Peyer's patch (tissue), 4 donors: ENCODE data around the gene SFRP5.

ENCODE experiments used
- POLR2A ChIP-seq, 2 donors: fragments of 450-650 bp; IDR thresholded peaks; one replicate each; pipeline ENCODE4 v1.5.1; 2017; ENCODE audit warnings: antibody characterized with exemption in 2 of 2, mild to moderate bottlenecking in 2 of 2, moderate library complexity in 2 of 2
- TF ChIP-seq, protein P1 (sequence below), 6 experiments: fragments of 450-650 bp in 4 of 6; fragments of 200-600 bp in 2 of 6; sonication (generic) in 1 of 6; IDR thresholded peaks; one replicate each; pipeline ENCODE4 v1.5.1; 2017 to 2019; ENCODE audit warnings: antibody characterized with exemption in 6 of 6, mild to moderate bottlenecking in 3 of 6, moderate library complexity in 1 of 6

DNA sequence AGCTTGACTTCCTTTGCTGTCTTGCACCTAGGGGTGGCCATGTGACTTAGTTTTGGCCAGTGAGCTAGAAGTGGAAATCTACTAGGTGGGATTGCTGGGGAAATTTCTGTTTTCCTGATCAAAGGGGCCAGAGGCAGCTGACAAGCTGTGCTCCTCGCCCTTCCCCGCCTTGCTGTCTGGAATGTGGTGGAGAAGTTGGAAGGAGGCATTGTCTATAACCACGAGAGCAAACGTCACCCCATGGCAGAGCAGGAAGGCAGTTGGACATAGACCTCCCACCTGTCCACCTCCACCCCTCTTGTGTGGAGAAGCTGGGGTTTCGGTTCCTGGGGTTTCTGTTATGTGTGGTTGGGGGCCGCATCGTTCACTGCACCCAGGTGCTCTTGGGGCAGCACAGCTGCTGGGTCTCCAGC lies 7.3 kb downstream of the SFRP5 start:
- TF ChIP-seq, protein P1, sequence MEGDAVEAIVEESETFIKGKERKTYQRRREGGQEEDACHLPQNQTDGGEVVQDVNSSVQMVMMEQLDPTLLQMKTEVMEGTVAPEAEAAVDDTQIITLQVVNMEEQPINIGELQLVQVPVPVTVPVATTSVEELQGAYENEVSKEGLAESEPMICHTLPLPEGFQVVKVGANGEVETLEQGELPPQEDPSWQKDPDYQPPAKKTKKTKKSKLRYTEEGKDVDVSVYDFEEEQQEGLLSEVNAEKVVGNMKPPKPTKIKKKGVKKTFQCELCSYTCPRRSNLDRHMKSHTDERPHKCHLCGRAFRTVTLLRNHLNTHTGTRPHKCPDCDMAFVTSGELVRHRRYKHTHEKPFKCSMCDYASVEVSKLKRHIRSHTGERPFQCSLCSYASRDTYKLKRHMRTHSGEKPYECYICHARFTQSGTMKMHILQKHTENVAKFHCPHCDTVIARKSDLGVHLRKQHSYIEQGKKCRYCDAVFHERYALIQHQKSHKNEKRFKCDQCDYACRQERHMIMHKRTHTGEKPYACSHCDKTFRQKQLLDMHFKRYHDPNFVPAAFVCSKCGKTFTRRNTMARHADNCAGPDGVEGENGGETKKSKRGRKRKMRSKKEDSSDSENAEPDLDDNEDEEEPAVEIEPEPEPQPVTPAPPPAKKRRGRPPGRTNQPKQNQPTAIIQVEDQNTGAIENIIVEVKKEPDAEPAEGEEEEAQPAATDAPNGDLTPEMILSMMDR (IDR thresholded peaks at IDR 0.05), result no peak
- TF ChIP-seq POLR2A (IDR thresholded peaks at IDR 0.05), result no peak
